Measurements from ENCODE around the gene ITGA4.
"Not testable (repeated sequence)": the region's sequence is repeated elsewhere in the genome, so short reads cannot be mapped to it uniquely, and the experiment has no call there.

The ITGA4 gene

DNA sequence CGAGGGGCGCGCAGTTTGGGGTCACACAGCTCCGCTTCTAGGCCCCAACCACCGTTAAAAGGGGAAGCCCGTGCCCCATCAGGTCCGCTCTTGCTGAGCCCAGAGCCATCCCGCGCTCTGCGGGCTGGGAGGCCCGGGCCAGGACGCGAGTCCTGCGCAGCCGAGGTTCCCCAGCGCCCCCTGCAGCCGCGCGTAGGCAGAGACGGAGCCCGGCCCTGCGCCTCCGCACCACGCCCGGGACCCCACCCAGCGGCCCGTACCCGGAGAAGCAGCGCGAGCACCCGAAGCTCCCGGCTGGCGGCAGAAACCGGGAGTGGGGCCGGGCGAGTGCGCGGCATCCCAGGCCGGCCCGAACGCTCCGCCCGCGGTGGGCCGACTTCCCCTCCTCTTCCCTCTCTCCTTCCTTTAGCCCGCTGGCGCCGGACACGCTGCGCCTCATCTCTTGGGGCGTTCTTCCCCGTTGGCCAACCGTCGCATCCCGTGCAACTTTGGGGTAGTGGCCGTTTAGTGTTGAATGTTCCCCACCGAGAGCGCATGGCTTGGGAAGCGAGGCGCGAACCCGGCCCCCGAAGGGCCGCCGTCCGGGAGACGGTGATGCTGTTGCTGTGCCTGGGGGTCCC is at the start of gene ITGA4:
ITGA4 (plus strand) TSS at position 266 of the 620 bp plus-strand sequence; CDS start at position 535, 269 bp downstream.
- peak; percentile 59 for DNase-seq (ENCODE audit: low read depth)

DNA sequence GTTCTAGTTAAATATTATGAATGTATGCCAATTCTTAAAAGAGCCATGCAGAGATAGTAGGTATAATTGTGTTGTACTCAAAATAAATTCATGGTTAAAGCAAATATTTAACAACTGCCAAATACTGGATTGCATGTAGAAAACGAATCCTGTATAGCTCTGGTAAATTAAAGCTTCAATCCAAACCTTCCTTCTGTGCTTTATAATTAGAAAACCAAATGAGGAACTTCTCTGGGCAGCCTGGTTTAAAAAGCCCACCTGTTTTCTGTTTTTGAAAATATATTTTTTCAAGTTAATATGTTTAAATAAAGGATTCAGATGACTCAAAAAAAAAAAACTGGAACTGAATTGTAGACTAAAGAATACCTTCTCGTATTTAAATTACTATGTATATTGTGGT is 48.3 kb upstream of the ITGA4 start:
- DNase-seq (ENCODE audit: low read depth): no peak

DNA sequence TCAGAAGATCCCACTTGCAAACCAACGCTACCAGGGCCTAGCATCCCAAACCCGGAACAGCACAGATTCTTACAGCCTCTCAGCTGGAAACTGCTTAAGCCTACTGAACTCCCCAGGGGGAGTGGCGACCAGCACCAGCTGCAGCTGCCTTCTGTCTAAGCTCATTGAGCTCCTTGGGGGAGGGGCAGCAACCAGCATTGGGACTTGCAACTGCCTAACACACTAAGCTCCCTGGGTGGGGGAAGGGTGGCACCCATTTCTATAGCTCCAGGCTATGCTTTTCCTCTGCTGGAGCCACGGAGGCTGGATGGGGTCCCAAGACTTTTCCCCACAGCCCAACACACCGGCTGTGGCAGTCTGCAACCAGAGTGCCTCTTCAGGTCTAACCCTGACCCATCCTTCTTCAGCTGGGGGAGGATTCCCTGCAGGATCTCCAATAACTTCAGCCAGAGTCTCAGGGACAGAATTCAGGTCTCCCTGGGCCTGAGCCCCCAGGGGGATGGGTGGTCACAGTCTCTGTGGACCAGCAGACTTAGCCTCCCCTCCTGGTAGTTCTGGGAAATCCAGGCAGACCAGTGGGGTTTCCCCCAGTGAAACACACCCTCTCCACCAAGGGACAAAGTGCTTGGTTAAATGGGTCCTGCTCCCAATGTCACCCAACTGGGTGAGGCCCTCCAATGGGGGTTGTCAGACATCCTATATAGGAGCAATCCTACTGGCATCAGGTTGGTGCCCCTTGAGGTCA is 45.9 kb upstream of the ITGA4 start:
- DNase-seq (ENCODE audit: low read depth): no peak

DNA sequence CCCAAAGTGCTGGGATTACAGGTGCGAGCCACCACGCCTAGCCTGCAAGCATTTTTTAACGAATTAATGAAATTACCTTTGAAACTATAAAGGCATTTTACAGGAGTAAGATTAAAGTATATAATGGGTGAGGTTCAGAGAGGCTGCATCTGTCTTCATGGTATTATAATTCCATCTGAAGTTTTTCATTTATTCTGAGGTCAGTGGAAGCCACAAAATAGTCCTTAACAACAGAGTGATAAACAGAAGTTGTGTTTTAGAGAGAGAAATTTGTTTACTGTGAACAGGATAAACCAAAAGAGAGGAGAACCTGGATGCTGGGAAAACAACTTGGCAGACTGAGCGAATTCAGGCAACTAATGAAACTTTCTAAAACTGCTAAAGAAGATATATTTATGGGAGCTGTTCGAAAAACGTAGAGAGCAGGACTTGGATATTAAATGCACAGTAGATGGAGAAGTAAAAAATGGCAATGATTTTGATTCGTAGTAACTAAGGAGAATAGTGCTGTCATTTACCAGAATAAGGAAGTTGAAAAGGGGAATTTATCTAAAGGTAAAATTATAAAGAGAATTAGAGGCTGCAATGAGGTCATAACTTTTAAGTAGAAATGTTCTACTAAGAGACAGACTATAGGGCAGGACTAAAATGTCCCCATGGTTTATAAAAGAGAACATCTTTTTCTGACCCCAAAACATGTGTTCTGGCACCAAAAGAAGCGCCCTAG is 37.9 kb upstream of the ITGA4 start:
- no peak for DNase-seq (ENCODE audit: low read depth)

DNA sequence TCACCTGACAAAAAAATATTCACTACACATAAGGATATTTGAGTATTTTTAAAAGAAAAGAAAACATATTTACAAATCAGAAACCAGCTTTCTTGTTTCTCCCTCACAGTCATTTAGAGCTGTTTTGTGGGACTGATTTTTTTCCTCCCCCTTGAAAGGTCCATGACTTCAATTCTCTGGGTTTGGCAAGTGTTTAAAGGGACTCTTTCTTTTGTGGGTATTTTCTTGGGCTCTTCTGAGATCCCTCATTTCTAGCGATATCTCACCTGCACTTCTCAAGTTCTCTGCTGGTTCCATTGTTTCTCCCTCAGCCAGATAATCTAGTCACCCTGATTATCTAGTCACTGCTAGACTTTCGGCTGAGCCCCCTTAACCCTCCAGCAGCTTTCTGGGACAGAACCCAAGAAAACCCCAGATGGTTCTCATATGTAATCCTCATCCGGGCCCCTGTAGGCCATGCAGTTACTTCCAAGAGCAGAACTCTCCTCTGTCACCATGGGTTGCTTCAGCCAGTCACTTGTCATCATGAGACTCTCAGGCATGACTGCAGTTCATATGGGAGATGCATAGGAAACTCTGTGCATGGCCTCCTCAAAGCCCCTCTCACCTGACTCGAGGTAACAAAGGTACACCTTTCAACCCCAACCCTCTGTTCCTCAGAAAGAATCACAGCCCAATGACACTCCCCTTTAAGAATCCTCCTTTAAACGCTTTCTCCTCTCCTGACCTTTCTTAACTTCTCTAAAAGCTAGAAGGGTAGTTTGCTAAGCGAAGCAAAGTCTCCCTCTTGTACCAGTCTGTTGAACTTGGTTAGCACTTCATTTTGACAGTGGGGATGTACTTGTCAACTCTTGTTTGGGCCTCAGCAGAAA is 36.7 kb upstream of the ITGA4 start:
- no peak for DNase-seq (ENCODE audit: low read depth)

DNA sequence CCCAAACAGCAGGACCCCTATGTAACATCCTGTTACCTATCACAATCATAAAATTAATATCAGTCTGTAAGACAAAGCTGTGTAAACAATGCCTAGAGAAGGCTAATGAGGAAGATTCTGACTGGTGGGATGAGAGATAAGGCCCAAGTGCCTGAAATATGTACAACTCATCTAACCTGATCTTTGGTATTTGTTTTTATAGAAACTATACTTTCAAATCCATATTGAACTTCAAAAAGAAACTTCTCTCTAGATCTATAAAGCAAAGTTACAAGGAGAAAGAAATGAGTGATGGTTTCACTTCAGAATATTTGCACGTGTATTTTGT is 36.1 kb upstream of the ITGA4 start:
- DNase-seq (ENCODE audit: low read depth): no peak

DNA sequence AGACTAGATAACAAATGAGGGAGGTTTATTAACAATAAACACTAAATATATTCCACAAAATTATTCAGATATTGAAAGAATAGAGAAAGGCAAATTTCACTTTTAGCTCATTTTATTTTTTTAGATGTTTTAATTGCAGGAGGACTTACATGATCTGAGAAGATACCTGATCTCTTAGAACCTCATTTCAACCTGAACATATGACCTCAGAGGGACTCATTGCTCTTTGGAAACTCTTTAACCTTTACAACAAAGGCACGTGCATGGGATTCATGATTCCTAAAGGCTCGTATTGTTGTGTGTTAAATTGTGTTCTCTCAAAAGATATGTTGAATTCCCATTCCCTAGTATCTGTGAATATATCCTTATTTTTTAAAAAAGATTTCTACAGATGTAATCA is 35.7 kb upstream of the ITGA4 start:
- no peak for DNase-seq (ENCODE audit: low read depth)

DNA sequence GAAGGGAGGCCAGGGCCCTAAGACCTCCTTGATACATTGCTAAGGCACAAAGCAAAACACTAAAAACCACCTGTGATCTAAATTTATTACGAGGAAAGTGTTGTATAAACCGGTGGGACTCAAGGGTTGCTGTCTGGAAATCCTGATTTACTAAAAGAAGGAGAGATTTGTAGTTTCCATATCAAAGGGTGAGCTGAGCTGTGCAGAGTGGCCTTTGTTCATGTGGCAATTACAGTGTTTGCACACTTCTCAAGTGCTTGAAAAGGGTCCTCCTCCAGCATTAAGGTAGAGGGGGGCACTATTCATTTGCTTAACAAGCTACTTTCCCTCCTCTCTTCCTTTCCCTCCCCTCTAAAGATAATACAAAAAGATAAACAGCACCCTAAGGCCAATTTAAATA is 30.5 kb upstream of the ITGA4 start:
- no peak for DNase-seq (ENCODE audit: low read depth)

DNA sequence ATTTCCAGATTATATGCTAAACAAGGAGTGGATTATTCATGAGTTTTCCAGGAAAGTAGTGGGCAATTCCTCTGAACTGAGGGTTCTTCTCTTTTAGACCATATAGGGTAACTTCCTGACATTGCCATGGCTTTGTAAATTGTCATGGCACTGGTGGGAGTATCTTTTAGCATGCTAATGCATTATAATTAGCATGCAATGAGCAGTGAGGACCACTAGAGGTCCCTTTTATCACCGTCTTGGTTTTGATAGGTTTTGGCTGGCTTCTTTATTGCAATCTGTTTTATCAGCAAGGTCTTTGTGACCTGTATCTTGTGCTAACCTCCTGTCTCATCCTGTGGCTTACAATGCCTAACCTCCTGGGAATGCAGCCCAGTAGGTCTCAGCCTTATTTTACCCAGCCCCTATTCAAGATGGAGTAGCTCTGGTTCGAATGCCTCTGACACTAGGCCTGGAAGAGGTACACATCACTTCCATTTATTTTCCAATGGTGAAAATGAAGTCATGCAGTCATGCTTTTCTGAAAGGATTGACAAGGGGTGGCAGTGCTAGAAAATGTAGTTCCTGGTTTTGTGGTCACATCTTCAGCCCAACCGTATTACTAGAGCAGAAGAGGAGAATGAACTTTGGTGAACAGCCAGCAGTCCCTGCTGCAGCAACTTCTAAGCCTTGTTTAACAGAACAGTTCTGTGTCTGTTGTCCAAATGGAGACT is 26.6 kb upstream of the ITGA4 start:
- DNase-seq (ENCODE audit: low read depth): no peak

DNA sequence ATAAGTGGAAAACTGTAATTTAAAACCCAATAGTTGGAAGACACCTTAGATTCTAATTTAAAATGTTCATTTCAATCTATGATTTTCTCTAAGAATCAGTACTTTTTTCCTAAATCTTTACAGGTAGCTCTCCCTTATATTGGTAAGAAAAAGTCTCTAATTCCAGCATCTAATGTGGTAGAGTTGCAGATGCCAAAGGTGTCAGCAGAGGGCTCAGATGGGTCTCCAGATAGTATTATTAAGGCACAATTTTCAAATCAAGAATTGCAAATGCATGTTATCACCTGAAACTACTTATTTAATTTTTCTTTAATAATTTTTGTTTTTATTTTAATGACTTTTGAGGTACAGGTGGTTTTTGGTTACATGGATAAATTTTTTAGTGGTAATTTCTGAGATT is 25.5 kb upstream of the ITGA4 start:
- no peak for DNase-seq (ENCODE audit: low read depth)

DNA sequence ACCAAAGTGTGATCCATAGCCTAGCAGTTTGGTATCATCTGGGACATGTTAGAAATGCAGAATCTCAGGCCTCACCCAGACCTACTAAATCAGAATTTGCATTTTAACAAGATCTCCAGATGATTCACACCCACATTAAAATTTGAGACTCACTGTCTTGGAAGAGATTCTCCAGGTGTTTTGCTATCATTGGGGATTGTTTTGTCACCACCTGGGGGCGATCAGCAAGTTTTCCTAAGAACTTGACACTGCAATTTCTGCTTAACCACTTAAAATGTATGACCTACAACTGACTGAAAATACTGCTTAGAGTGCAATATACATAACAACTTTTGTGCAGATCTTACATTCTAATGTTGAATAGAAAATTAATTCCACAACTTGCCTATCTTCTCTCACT is 18.9 kb upstream of the ITGA4 start:
- DNase-seq (ENCODE audit: low read depth): no peak

DNA sequence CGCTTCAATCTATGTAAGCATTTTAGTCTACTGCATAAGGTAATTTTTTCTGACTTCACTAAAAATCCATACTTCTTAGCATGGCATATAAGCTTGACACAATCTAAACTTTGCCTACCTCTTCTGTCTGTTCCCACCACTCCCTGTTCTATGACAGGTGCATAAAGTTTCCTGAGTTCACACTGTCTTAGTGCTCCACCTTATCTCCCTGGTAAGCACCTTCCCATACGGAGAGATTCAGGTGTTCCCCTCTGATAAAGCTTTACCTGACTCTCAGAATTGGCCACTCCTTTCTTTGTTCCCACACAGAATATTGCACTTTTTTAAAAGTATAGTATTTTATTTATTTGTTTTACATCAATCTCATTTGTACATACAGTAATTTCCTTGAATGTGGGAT is 16.8 kb upstream of the ITGA4 start:
- no peak for DNase-seq (ENCODE audit: low read depth)

DNA sequence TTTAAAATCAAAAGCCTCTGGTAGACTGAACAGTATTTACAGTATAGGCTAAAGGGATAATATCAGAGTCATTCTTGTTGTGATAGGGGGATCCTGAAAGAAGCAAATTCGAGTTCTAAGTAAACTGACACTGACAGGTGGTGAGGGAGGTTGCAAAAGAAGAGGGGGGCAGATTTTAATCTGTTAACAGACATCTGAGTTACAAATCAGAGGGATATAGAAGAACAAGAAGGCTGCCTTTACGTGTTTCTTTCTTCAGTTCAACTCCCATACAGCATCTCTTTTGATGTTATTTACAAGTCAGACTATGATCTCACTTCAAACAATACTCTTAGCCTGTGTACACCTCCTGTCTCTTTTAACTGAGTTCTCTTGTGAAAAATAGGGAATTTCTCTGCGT is 16.3 kb upstream of the ITGA4 start:
- no peak for DNase-seq (ENCODE audit: low read depth)

DNA sequence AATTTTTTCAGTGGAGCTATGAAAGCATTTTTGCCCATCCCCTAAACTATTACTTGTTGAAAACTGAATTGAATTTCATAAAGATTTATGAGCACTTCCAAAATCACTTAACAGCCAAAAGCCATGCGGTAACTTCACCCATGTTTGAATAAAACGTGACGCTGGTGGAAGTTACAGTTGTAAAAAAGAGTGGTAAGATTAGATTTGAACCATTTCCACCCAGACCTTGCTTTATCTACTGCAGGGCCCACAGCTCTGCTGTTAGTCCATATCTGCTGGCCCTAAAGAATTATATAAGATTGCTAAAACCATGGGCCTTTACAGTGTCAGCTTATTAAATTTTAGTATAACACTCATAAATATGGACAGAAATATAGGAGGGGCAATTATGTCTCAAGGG is 15.5 kb upstream of the ITGA4 start:
- no peak for DNase-seq (ENCODE audit: low read depth)

DNA sequence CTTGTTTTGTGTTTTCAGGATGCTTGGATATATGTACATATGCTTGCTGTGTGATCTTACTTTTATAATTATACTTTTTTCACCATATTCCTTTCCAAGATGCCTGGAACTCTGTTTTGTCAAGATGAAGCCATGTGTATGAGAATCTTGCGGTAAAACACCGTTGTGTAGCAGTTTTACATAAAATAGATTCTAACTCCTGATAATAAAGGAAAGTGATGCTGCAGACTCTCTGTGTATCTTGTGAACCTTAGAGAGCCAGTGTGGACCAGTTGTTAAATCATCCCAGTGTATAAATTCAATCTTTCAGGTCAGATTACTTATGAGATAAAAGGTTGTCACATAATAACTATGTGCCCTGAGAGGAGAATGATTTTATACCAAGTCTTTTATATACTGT is 12.5 kb upstream of the ITGA4 start:
- DNase-seq (ENCODE audit: low read depth): no peak

DNA sequence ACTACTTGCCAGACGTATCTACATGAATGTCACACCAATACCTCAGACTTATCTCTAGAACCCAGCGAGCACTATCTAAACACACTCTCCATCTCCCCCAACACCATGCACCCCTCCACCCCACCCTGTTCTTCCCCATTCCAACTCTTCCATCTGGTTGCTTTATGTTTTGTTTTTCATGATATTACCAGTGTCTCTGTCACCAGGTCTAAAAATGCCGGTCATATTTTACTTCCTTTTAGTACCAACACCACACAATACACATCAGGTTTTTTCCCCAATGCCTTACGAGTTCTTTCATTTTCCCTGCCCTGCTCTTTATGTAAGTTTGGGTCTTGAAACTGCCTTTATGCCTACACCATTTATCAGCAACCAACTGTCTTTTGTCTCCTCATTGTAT is 10.2 kb upstream of the ITGA4 start:
- DNase-seq (ENCODE audit: low read depth): no peak

DNA sequence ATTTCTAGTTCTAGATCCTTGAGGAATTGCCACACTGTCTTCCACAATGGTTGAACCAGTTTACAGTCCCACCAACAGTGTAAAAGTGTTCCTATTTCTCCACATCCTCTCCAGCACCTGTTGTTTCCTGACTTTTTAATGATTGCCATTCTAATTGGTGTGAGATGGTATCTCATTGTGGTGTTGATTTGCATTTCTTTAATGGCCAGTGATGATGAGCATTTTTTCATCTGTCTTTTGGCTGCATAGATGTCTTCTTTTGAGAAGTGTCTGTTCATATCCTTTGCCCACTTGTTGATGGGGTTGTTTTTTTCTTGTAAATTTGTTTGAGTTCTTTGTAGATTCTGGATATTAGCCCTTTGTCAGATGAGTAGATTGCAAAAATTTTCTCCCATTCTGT is 7.9 kb upstream of the ITGA4 start:
- not testable (repeated sequence) for DNase-seq (ENCODE audit: low read depth)

DNA sequence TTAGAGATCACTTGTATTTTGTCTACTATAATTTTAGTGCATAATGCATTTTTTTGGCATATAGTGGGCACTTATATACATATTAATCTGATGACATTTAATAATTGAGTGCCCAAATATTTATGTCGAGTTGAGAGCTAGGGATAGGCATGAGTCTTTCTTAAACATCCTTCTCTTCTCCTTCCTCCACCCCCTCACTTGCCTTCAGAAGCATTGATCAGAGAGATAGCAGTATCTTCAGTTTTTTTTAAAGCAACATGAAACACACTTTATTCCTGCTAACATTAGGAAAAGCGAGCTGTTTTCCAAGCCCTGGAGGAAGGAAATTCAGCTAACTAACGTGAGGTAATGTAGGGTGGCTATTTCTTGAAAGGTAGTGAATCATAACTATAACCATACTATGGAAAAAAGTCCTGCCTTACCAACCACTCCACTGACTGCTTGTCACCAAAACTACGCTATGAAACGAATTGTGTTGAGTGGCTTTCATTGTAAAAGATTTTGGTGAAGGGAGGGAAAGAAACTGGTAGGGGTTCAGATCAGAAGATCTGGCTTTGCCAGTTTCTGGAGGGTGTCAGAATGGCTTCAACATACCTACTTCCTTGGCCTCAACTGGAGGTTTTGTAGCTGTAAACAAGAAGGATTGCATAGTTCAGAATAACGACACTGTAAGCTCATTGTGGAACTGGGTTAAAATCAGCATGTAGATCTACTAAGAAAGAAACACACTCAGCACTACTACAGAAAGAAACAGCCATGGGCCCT is 2.3 kb upstream of the ITGA4 start:
- no peak for DNase-seq (ENCODE audit: low read depth)

DNA sequence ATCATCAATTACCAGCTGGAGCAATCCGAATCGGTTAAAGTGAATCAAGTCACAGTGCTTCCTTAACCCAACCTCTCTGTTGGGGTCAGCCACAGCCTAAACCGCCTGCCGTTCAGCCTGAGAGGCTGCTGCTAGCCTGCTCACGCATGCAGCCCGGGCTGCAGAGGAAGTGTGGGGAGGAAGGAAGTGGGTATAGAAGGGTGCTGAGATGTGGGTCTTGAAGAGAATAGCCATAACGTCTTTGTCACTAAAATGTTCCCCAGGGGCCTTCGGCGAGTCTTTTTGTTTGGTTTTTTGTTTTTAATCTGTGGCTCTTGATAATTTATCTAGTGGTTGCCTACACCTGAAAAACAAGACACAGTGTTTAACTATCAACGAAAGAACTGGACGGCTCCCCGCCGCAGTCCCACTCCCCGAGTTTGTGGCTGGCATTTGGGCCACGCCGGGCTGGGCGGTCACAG is 496 bp upstream of the ITGA4 start:
- DNase-seq (ENCODE audit: low read depth): no peak

DNA sequence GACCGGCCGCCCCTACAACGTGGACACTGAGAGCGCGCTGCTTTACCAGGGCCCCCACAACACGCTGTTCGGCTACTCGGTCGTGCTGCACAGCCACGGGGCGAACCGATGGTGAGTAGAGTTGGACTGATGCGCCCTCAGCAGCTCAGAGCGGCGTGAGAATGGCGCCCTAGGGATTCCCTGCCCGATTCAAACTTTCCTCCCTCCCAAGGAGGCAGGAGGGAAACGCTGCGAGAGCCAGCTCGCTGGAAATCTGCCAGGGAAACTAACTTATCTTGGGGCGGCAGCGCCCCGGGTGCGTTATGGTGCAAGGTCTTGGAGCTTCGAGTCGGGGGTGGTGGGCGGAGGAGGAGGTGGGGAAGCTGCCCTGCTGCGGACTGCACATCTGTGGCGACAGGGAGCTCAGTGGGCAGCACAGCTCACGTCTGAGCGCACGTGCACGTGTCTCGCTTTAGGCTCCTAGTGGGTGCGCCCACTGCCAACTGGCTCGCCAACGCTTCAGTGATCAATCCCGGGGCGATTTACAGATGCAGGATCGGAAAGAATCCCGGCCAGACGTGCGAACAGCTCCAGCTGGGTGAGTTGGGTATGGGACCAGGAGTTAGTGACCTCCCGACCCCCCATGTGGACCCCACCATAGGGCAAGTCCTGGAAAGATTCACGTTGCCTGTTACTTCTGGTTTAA is 697 bp downstream of the ITGA4 start:
- DNase-seq (ENCODE audit: low read depth): no peak

All from GM04504 (cell line).